ENCODE measurements around the gene CSTF2T.

DNA sequence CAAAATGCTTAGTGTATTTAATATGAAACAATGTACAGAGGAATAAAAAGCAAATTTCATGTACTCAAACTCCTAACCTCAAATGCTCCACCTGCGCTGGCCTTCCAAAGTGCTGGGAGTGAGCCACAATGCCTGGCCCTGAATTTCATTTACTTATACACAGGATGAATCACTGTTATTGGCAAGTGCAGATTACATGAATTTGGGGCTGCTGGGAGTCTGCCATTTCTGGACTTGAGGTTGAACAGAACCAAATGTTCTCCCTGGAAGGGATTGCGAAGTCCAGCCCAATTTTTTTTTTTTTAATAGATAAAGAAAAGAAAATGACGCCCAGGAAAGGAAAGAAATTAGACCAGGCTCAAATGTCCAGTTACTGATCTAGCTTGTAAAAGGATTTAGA is 6.8 kb upstream of the CSTF2T start:
- TF ChIP-seq, protein P1, sequence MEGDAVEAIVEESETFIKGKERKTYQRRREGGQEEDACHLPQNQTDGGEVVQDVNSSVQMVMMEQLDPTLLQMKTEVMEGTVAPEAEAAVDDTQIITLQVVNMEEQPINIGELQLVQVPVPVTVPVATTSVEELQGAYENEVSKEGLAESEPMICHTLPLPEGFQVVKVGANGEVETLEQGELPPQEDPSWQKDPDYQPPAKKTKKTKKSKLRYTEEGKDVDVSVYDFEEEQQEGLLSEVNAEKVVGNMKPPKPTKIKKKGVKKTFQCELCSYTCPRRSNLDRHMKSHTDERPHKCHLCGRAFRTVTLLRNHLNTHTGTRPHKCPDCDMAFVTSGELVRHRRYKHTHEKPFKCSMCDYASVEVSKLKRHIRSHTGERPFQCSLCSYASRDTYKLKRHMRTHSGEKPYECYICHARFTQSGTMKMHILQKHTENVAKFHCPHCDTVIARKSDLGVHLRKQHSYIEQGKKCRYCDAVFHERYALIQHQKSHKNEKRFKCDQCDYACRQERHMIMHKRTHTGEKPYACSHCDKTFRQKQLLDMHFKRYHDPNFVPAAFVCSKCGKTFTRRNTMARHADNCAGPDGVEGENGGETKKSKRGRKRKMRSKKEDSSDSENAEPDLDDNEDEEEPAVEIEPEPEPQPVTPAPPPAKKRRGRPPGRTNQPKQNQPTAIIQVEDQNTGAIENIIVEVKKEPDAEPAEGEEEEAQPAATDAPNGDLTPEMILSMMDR (IDR thresholded peaks at IDR 0.05; ENCODE audit: low read length): no peak
- TF ChIP-seq EZH2 (IDR thresholded peaks at IDR 0.05; ENCODE audit: borderline replicate concordance, low read length): no peak
